LNCAP (cell line): ENCODE results near the gene RASAL1.

ENCODE experiments used
- TF ChIP-seq, protein P1 (sequence below): fragments of 450-650 bp; IDR thresholded peaks from 2 replicates; pipeline ENCODE4 v1.5.1; 2017; ENCODE audit warnings: mild to moderate bottlenecking

Gene RASAL1

DNA sequence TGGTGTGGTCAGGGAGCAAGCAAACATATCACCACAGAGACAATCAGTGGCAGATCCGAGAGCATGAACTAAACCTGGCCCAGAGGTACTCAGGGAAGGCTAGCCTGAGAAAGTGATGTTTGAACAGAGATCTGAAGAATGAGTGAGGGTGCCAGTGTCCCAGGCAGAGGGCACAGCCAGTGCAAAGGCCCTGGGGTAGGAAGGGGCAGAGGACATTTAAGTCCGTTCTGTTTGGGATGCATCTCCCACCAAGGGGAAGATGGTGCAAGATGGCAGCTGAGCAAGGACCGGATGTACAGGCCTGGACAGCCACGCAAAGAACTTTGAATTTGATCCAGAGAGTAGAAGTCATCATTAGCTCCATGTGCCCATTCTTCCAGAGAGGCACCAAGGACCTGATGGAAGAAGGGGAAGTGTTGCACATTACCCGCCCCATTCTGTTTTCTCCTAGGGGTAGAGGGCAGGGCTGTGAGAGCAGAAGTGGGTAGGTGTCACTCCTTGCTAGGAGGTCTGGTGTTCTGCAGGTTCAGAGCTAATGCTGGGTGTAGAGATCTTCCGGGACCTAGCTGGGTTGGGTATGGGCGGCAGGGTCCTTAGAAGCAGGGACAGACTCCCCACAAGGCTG lies 75.1 kb downstream of the RASAL1 start:
- TF ChIP-seq, protein P1, sequence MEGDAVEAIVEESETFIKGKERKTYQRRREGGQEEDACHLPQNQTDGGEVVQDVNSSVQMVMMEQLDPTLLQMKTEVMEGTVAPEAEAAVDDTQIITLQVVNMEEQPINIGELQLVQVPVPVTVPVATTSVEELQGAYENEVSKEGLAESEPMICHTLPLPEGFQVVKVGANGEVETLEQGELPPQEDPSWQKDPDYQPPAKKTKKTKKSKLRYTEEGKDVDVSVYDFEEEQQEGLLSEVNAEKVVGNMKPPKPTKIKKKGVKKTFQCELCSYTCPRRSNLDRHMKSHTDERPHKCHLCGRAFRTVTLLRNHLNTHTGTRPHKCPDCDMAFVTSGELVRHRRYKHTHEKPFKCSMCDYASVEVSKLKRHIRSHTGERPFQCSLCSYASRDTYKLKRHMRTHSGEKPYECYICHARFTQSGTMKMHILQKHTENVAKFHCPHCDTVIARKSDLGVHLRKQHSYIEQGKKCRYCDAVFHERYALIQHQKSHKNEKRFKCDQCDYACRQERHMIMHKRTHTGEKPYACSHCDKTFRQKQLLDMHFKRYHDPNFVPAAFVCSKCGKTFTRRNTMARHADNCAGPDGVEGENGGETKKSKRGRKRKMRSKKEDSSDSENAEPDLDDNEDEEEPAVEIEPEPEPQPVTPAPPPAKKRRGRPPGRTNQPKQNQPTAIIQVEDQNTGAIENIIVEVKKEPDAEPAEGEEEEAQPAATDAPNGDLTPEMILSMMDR, result no peak

GRCh38 chr12:113059071-113059595 lies 76.4 kb downstream of the RASAL1 start:
- TF ChIP-seq, protein P1, result no peak

- TF ChIP-seq, protein P1, result no peak
Measured at GRCh38 chr12:113058553-113058952, 77.0 kb downstream of the RASAL1 start.

GRCh38 chr12:113057565-113058485 lies 77.7 kb downstream of the RASAL1 start:
- TF ChIP-seq, protein P1, result no peak

GRCh38 chr12:113056631-113057488 lies 78.7 kb downstream of the RASAL1 start, which contains the start of gene DTX1:
DTX1 (plus strand) TSS chr12:113056730; CDS start chr12:113058193, 1,463 bp downstream.
- TF ChIP-seq, protein P1, result no peak

DNA sequence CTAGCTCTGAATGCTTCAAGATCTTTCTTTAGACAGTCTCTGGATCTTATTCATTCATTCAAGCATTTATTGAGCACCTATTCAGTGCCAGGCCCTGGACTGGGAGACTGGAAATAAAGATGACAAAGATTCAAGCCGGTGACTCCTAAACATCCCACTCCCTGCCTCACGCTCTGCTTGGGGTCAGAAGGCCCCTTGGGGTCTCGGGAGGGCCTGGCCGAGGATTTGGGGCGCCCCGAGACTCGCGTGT lies 79.3 kb downstream of the RASAL1 start:
- TF ChIP-seq, protein P1, result no peak
